IMR-90 (cell line): ENCODE measurements around the gene HSFX3. TPM values are rescaled to one million over a fixed set of nuclear protein-coding genes. Genes with fewer than 3 reads are reported as not detected.

Source experiments
- ATAC-seq: fragments of 200-7000 bp; cut with Tn5 transposase; 2 replicates; pipeline ENCODE4 v1.9.1; 2020; ENCODE audit warnings: low read depth, mild to moderate bottlenecking, moderate library complexity
- BruUV-seq: library from RNA; stranded (reverse); fragments of 400-500 nt; replicated peaks from 2 replicates; lab custom pipeline; 2021; lab: Mats Ljungman, UMichigan
- CTCF ChIA-PET: fragments of 300-600 bp; formaldehyde crosslinking; extraction: SDS; loops from one replicate; lab custom pipeline; 2021; ENCODE audit warnings: antibody characterized with exemption; lab: Yijun Ruan, JAX
- POLR2A ChIA-PET: fragments of 300-600 bp; sonication (Branson Sonifier 250); formaldehyde crosslinking; loops from one replicate; lab custom pipeline; 2022; ENCODE audit warnings: antibody characterized with exemption; ENCODE audit not compliant: unreplicated experiment; lab: Charles Lee
- DNase-seq: peaks from one replicate; pipeline ENCODE4 v3.0.0; 2013
- H2AFZ ChIP-seq: replicated peaks from 2 replicates; pipeline ENCODE3; 2013; ENCODE audit warnings: low read length, mild to moderate bottlenecking; ENCODE audit not compliant: poor library complexity
- H2AK5ac ChIP-seq: 2 replicates; pipeline ENCODE4 v1.6.1; 2013; ENCODE audit warnings: low read depth, low read length, inconsistent platforms
- H2AK9ac ChIP-seq: replicated peaks from 2 replicates; pipeline ENCODE3; 2013; ENCODE audit warnings: mild to moderate bottlenecking, low read depth, low read length, moderate library complexity; ENCODE audit not compliant: poor library complexity
- H2BK120ac ChIP-seq: 2 replicates; pipeline ENCODE4 v1.6.1; 2013; ENCODE audit warnings: low read depth, low read length, inconsistent platforms
- H2BK15ac ChIP-seq: 3 replicates; pipeline ENCODE4 v1.6.1; 2013; ENCODE audit warnings: low read depth, low read length, inconsistent platforms
- H2BK20ac ChIP-seq: 2 replicates; pipeline ENCODE4 v1.6.1; 2013; ENCODE audit warnings: low read depth, mild to moderate bottlenecking, inconsistent platforms, low read length, moderate library complexity
- H2BK5ac ChIP-seq: 2 replicates; pipeline ENCODE4 v1.6.1; 2013; ENCODE audit warnings: mild to moderate bottlenecking, low read depth, low read length, inconsistent platforms; ENCODE audit not compliant: poor library complexity, severe bottlenecking
- H3K14ac ChIP-seq: replicated peaks from 2 replicates; pipeline ENCODE4 v1.6.1; 2013; ENCODE audit warnings: low read depth, low read length, inconsistent platforms
- H3K18ac ChIP-seq: 2 replicates; pipeline ENCODE4 v1.6.1; 2013; ENCODE audit warnings: low read depth, low read length, control low read depth
- H3K23ac ChIP-seq: 2 replicates; pipeline ENCODE4 v1.6.1; 2013; ENCODE audit warnings: low read depth, low read length, inconsistent platforms
- H3K27ac ChIP-seq: 2 replicates; pipeline ENCODE4 v1.5.1; 2013; ENCODE audit warnings: mild to moderate bottlenecking, control low read depth, low read length; ENCODE audit not compliant: insufficient read depth
- H3K27me3 ChIP-seq: 2 replicates; pipeline ENCODE4 v1.6.1; 2013; ENCODE audit warnings: low read length; ENCODE audit not compliant: control insufficient read depth, insufficient read depth
- H3K36me3 ChIP-seq: 2 replicates; pipeline ENCODE4 v1.6.1; 2013; ENCODE audit warnings: low read length, mixed read lengths; ENCODE audit not compliant: control insufficient read depth, insufficient read depth
- H3K4ac ChIP-seq: 2 replicates; pipeline ENCODE4 v1.6.1; 2013; ENCODE audit warnings: low read depth, low read length, inconsistent platforms
- H3K4me1 ChIP-seq: 2 replicates; pipeline ENCODE4 v1.6.1; 2013; ENCODE audit warnings: low read length, mixed read lengths; ENCODE audit not compliant: control insufficient read depth, insufficient read depth
- H3K4me2 ChIP-seq: 2 replicates; pipeline ENCODE4 v1.6.1; 2013; ENCODE audit warnings: low read depth, mild to moderate bottlenecking, control low read depth, low read length, moderate library complexity
- H3K4me3 ChIP-seq: 2 replicates; pipeline ENCODE4 v1.5.1; 2013; ENCODE audit warnings: low read depth, mild to moderate bottlenecking, control low read depth, low read length, moderate library complexity; ENCODE audit not compliant: insufficient read depth
- H3K56ac ChIP-seq: 2 replicates; pipeline ENCODE4 v1.6.1; 2013; ENCODE audit warnings: low read length, inconsistent platforms; ENCODE audit not compliant: insufficient read depth; ENCODE audit errors: extremely low read depth
- H3K79me1 ChIP-seq, 2 experiments: 2 replicates each; pipeline ENCODE4 v1.6.1; 2013; ENCODE audit warnings: low read length in 2 of 2, inconsistent platforms in 1 of 2, low read depth in 1 of 2
- H3K9ac ChIP-seq: 2 replicates; pipeline ENCODE4 v1.6.1; 2013; ENCODE audit warnings: low read depth, low read length, control low read depth
- H3K9me1 ChIP-seq: 2 replicates; pipeline ENCODE4 v1.6.1; 2013; ENCODE audit warnings: low read length, inconsistent platforms; ENCODE audit not compliant: insufficient read depth
- H3K9me3 ChIP-seq: 2 replicates; pipeline ENCODE4 v1.6.1; 2013; ENCODE audit warnings: low read length; ENCODE audit not compliant: control insufficient read depth, insufficient read depth
- H4K20me1 ChIP-seq: 2 replicates; pipeline ENCODE4 v1.6.1; 2013; ENCODE audit warnings: low read length, inconsistent platforms; ENCODE audit not compliant: insufficient read depth
- H4K5ac ChIP-seq: 2 replicates; pipeline ENCODE4 v1.6.1; 2013; ENCODE audit warnings: mild to moderate bottlenecking, low read depth, low read length, control low read depth
- H4K8ac ChIP-seq, 2 experiments: 2 replicates each; pipeline ENCODE4 v1.6.1; 2013; ENCODE audit warnings: low read depth in 2 of 2, low read length in 2 of 2, control low read depth in 1 of 2, inconsistent platforms in 1 of 2
- H4K91ac ChIP-seq: 2 replicates; pipeline ENCODE4 v1.6.1; 2013; ENCODE audit warnings: low read depth, low read length, inconsistent platforms; ENCODE audit not compliant: insufficient read depth
- MAFK ChIP-seq: IDR thresholded peaks from 2 replicates; pipeline ENCODE4 v1.6.1; 2012; ENCODE audit warnings: low read depth, low read length, improper control_type of control experiment
- RCOR1 ChIP-seq: IDR thresholded peaks from 2 replicates; pipeline ENCODE4 v1.6.1; 2012; ENCODE audit warnings: mild to moderate bottlenecking, low read length, improper control_type of control experiment; ENCODE audit not compliant: insufficient replicate concordance
- RFX5 ChIP-seq: IDR thresholded peaks from 2 replicates; pipeline ENCODE4 v1.8.0; 2012; ENCODE audit warnings: low read depth, mild to moderate bottlenecking, low read length, moderate library complexity
- WGBS, 2 experiments: methylation state at CpG; one replicate each; pipeline versions ENCODE4 v1.1.5 to v1.1.7; 2013; ENCODE audit warnings: missing lambda C conversion rate in 2 of 2; ENCODE audit not compliant: insufficient read length in 1 of 2; ENCODE audit errors: extremely low coverage in 2 of 2; 5-methylcytosine and 5-hydroxymethylcytosine counted together
- dilution Hi-C: fragments of 300-500 bp; cut with HindIII; formaldehyde crosslinking; loops from one replicate; pipeline ENCODE4 v1.14.3; 2018; ENCODE audit warnings: low sequenced_read_pairs; ENCODE audit not compliant: unreplicated experiment
- in situ Hi-C: fragments of 300-500 bp; cut with MboI; formaldehyde crosslinking; loops from 3 replicates; pipeline ENCODE4 v1.14.3; 2019; ENCODE audit warnings: low sequenced_read_pairs, inconsistent platforms, mixed read lengths
- intact Hi-C: fragments of 100-400 bp; cut with micrococcal nuclease; formaldehyde crosslinking; loops from 2 replicates; pipeline ENCODE4 v1.10.0; 2022
- polyA plus RNA-seq, 3 experiments: library from polyadenylated mRNA; depleted of rRNA; stranded (reverse); fragments of >200 nt; gene quantifications; 2 replicates each; pipeline ENCODE4 v1.2.3, GENCODE V29; 2012; ENCODE audit warnings: low replicate concordance in 1 of 3
- total RNA-seq: library from RNA; depleted of rRNA; stranded (reverse); fragments of >200 nt; gene quantifications from 2 replicates; pipeline ENCODE4 v1.2.3, GENCODE V29; 2012

The HSFX3 gene
- total and polyA plus RNA-seq, 2 of the 4 experiments (the other 2 are of a cell fraction) = not detected

DNA sequence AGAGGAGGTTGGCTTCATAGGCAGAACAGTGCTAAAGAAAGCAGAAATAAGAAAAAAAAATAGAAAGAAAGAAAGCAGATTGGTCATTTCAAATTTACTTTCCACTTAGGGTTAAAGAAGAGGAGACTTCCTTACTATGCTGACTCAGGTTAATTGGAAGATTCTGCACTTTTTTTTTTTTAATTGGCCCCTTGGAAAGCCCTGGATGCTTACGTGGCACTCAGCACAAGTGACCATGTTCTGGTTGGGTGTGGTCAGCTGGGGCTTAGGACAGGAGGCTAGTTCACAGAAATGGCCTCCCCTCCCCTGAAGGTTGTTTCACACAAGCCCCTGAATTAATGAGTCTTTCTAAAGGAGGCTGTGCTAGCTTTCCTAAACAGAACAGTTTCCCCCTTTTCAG, 23.0 kb upstream of the HSFX3 start:
- no peak overlapping the region for H4K5ac ChIP-seq
- H4K91ac ChIP-seq = no peak overlapping the region
- no peak overlapping the region for H2BK20ac ChIP-seq
- H3K27me3 ChIP-seq = peaks cover 5% of the 10 kb centered on the region
- H3K79me1 ChIP-seq = no peaks in the 10 kb centered on the region
- DNase-seq (no peak), ATAC-seq (no peak)
- CTCF ChIA-PET = no interaction called here
- H3K36me3 ChIP-seq = no peaks in the 10 kb centered on the region
- no peak overlapping the region for H2AK9ac ChIP-seq
- H2BK5ac ChIP-seq = no peak overlapping the region
- BruUV-seq = no TSS peak
- WGBS, 2 experiments = no CpG with 5 or more reads among the region's 1 CpG
- H3K4me3 ChIP-seq = no peak overlapping the region
- no peak overlapping the region for H2AFZ ChIP-seq
- H2BK15ac ChIP-seq = no peak overlapping the region
- POLR2A ChIA-PET = no interaction called here
- H3K23ac ChIP-seq = no peak overlapping the region
- no peak overlapping the region for H3K4ac ChIP-seq
- no peak overlapping the region for H3K9ac ChIP-seq
- TF ChIP-seq RFX5 (no peak), MAFK (peak; percentile 77), RCOR1 (no peak)
- no peaks in the 10 kb centered on the region for H3K4me1 ChIP-seq
- H3K9me1 ChIP-seq = no peaks in the 10 kb centered on the region
- H4K20me1 ChIP-seq = no peaks in the 10 kb centered on the region
- no peak overlapping the region for H3K18ac ChIP-seq
- no peak overlapping the region for H2AK5ac ChIP-seq
- H3K4me2 ChIP-seq = no peak overlapping the region
- no peak overlapping the region for H3K14ac ChIP-seq
- dilution Hi-C loops (no loop called here), intact Hi-C loops (no loop called here), in situ Hi-C loops (no loop called here)
- no peak overlapping the region for H3K56ac ChIP-seq
- no peak overlapping the region for H3K27ac ChIP-seq
- no peak overlapping the region for H4K8ac ChIP-seq
- no peaks in the 10 kb centered on the region for H3K9me3 ChIP-seq
- H2BK120ac ChIP-seq = no peak overlapping the region
